PC-3 (cell line): ENCODE results near the gene DAPK1. TPM values are rescaled to one million over a fixed set of nuclear protein-coding genes. Genes with fewer than 3 reads are reported as not detected.
"Not testable (repeated sequence)": the region's sequence is repeated elsewhere in the genome, so short reads cannot be mapped to it uniquely, and the experiment has no call there.

Experiments used
- ATAC-seq: fragments of 200-7000 bp; cut with Tn5 transposase; 2 replicates; pipeline ENCODE4 v1.9.1; 2020; ENCODE audit warnings: mild to moderate bottlenecking, moderate library complexity
- BruUV-seq: library from RNA; stranded (reverse); fragments of 400-500 nt; replicated peaks from 2 replicates; lab custom pipeline; 2021; lab: Mats Ljungman, UMichigan
- CTCF ChIA-PET: fragments of 300-600 bp; sonication (Branson Sonifier 250); formaldehyde crosslinking; loops from one replicate; lab custom pipeline; 2022; ENCODE audit warnings: antibody characterized with exemption; lab: Charles Lee
- POLR2A ChIA-PET: fragments of 300-600 bp; sonication (Branson Sonifier 250); formaldehyde crosslinking; loops from one replicate; lab custom pipeline; 2022; ENCODE audit warnings: antibody characterized with exemption; ENCODE audit not compliant: unreplicated experiment; lab: Charles Lee
- DNase-seq: peaks from one replicate; pipeline ENCODE4 v3.0.0-alpha.2; 2015
- H2AFZ ChIP-seq: fragments of 300-600 bp; sonication (generic); 2 replicates; pipeline ENCODE4 v1.6.0; 2016; ENCODE audit warnings: antibody characterized with exemption, low read length
- H3F3A ChIP-seq: fragments of 300-600 bp; sonication (generic); one replicate; pipeline ENCODE4 v1.6.0; 2017; ENCODE audit warnings: antibody characterized with exemption, low read length, control low read depth, mild to moderate bottlenecking; ENCODE audit not compliant: unreplicated experiment
- H3K27ac ChIP-seq: fragments of 300-600 bp; sonication (generic); 2 replicates; pipeline ENCODE4 v1.5.1; 2016; ENCODE audit warnings: mild to moderate bottlenecking, low read length
- H3K27me3 ChIP-seq: fragments of 300-600 bp; sonication (generic); 2 replicates; pipeline ENCODE4 v1.6.1; 2016; ENCODE audit warnings: low read length, mixed read lengths
- H3K36me3 ChIP-seq: fragments of 300-600 bp; sonication (generic); 2 replicates; pipeline ENCODE4 v1.6.1; 2016; ENCODE audit warnings: low read depth, mixed run types, low read length, mixed read lengths
- H3K4me1 ChIP-seq: fragments of 300-600 bp; sonication (generic); 2 replicates; pipeline ENCODE4 v1.5.1; 2016; ENCODE audit warnings: low read length; ENCODE audit not compliant: insufficient read depth
- H3K4me2 ChIP-seq: fragments of 300-600 bp; sonication (generic); 2 replicates; pipeline ENCODE4 v1.6.0; 2016; ENCODE audit warnings: low read length
- H3K4me3 ChIP-seq: fragments of 300-600 bp; sonication (generic); 2 replicates; pipeline ENCODE4 v1.5.1; 2016; ENCODE audit warnings: mild to moderate bottlenecking, low read length, mixed read lengths
- H3K79me2 ChIP-seq: fragments of 300-600 bp; sonication (generic); 2 replicates; pipeline ENCODE4 v1.6.1; 2017; ENCODE audit warnings: low read length, mixed read lengths
- H3K9ac ChIP-seq: fragments of 300-600 bp; sonication (generic); 2 replicates; pipeline ENCODE4 v1.6.0; 2016; ENCODE audit warnings: mild to moderate bottlenecking, low read length
- H3K9me2 ChIP-seq: fragments of 300-600 bp; sonication (generic); replicated peaks from 2 replicates; pipeline ENCODE4 v1.6.1; 2016; ENCODE audit warnings: mixed run types, low read length, mixed read lengths
- H3K9me3 ChIP-seq: fragments of 300-600 bp; sonication (generic); 2 replicates; pipeline ENCODE4 v1.6.1; 2016; ENCODE audit warnings: low read length, mixed read lengths
- H4K20me1 ChIP-seq: fragments of 300-600 bp; sonication (generic); 2 replicates; pipeline ENCODE4 v1.6.1; 2016; ENCODE audit warnings: low read length, mixed read lengths
- EZH2 ChIP-seq: fragments of 300-600 bp; sonication (generic); IDR thresholded peaks from one replicate; pipeline ENCODE4 v1.6.1; 2017; ENCODE audit warnings: antibody characterized with exemption, mild to moderate bottlenecking, low read length; ENCODE audit not compliant: unreplicated experiment
- EZH2phosphoT487 ChIP-seq: fragments of 300-600 bp; sonication (generic); IDR thresholded peaks from 2 replicates; pipeline ENCODE4 v1.6.1; 2018; ENCODE audit warnings: mild to moderate bottlenecking, antibody characterized with exemption, low read length, borderline replicate concordance
- intact Hi-C: fragments of 100-400 bp; cut with micrococcal nuclease; formaldehyde crosslinking; loops from 2 replicates; pipeline ENCODE4 v1.9.0; 2023
- total RNA-seq: library from RNA; depleted of rRNA; stranded (reverse); fragments of >200 nt; gene quantifications from 2 replicates; pipeline ENCODE4 v1.2.3, GENCODE V29; 2014
- TF ChIP-seq, protein P1 (sequence below): fragments of 300-600 bp; sonication (generic); conservative IDR thresholded peaks from 2 replicates; pipeline ENCODE4 v1.5.1; 2017; ENCODE audit warnings: antibody characterized with exemption, low read depth, mild to moderate bottlenecking, low read length

The DAPK1 gene
- total RNA-seq, 1 experiment from 2014 or later: not detected

DNA sequence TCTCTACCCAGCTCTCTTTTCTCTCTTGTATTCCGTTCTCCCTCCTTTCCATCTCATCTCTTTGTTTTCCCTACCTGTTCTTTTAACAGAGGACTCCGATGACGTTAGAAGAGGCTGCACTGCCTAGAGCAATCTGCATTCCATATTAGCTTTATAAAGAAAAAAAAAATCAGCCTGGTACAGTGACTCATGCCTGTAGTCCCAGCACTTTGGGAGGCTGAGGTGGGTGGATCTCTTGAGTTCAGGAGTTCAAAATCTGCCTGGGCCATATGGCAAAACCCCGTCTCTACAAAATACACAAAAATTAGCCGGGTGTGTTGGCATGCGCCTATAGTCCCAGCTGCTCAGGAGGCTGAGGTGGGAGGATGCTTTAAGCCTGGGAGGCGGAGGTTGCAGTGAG is 49.0 kb downstream of the DAPK1 start:
- BruUV-seq: no TSS peak

DNA sequence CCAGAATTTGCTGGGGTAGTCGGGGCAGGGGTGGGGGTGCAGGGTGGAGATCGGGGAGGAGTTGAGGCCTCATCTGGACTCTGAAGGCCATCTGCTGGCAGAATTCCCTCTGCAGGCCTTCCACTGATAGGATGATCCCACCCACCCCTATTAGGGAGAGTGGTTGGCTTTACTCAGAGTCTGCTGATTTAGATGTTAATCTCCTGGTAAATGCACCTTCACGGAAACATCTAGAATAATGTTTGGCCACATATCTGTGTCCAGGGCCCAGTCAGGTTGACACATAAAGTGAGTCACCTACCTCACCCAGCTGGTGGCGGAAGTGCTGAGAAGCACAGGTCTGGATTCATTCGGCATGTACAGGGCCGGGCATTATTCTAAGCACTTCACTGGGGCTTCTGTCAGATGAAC is 50.0 kb downstream of the DAPK1 start:
- Histone ChIP-seq H3K9me3 (no peaks in the 10 kb centered on the region), H3K36me3 (no peaks in the 10 kb centered on the region), H4K20me1 (no peaks in the 10 kb centered on the region), H3K4me2 (no peak overlapping the region), H2AFZ (no peak overlapping the region), H3K27me3 (no peaks in the 10 kb centered on the region), H3K27ac (no peak overlapping the region), H3K4me1 (no peaks in the 10 kb centered on the region), H3K79me2 (no peaks in the 10 kb centered on the region), H3K9ac (no peak overlapping the region), H3K4me3 (no peak overlapping the region), H3K9me2 (no peaks in the 10 kb centered on the region), H3F3A (no peaks in the 10 kb centered on the region)
- POLR2A ChIA-PET: no interaction called here
- no peak for TF ChIP-seq EZH2
- DNase-seq: peak; percentile 30
- CTCF ChIA-PET: no interaction called here
- BruUV-seq: no TSS peak
- no peak for ATAC-seq
- intact Hi-C loops: no loop called here

More for the DNA sequence above, 49.0 kb downstream of the DAPK1 start:
- Histone ChIP-seq H3K27ac (no peak overlapping the region), H3K36me3 (no peaks in the 10 kb centered on the region), H3K9me3 (no peaks in the 10 kb centered on the region), H4K20me1 (no peaks in the 10 kb centered on the region), H3F3A (no peaks in the 10 kb centered on the region), H2AFZ (no peak overlapping the region), H3K79me2 (no peaks in the 10 kb centered on the region), H3K27me3 (no peaks in the 10 kb centered on the region), H3K4me2 (no peak overlapping the region), H3K9me2 (no peaks in the 10 kb centered on the region), H3K9ac (no peak overlapping the region), H3K4me3 (no peak overlapping the region), H3K4me1 (no peaks in the 10 kb centered on the region)
- intact Hi-C loops: no loop called here
- ATAC-seq (no peak), DNase-seq (no peak)
- ChIA-PET POLR2A (no interaction called here), CTCF (no interaction called here)
- TF ChIP-seq, protein P1, sequence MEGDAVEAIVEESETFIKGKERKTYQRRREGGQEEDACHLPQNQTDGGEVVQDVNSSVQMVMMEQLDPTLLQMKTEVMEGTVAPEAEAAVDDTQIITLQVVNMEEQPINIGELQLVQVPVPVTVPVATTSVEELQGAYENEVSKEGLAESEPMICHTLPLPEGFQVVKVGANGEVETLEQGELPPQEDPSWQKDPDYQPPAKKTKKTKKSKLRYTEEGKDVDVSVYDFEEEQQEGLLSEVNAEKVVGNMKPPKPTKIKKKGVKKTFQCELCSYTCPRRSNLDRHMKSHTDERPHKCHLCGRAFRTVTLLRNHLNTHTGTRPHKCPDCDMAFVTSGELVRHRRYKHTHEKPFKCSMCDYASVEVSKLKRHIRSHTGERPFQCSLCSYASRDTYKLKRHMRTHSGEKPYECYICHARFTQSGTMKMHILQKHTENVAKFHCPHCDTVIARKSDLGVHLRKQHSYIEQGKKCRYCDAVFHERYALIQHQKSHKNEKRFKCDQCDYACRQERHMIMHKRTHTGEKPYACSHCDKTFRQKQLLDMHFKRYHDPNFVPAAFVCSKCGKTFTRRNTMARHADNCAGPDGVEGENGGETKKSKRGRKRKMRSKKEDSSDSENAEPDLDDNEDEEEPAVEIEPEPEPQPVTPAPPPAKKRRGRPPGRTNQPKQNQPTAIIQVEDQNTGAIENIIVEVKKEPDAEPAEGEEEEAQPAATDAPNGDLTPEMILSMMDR: no peak
- TF ChIP-seq EZH2phosphoT487 (no peak), EZH2 (no peak)

DNA sequence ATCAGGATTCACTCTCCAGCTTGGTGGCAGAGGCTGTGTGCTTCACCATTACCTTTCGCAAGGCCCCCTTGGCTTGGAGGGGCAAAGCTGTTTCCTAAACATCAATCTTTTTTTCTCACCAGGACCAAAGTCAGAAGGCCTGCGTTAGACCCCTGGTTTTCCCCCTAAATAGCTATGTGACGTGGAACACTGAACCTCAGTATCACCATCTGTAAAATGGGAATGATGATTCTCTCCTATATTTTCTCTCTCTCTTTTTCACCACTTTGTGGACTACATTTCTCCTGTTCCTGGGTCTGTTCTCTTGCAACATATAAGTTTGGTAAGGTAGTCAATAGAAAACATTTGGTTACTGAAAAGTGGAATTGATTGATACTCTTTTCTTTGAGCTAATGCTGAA is 50.5 kb downstream of the DAPK1 start:
- no peaks in the 10 kb centered on the region for H3K36me3 ChIP-seq
- ChIA-PET CTCF (no interaction called here), POLR2A (no interaction called here)
- H2AFZ ChIP-seq: no peak overlapping the region
- DNase-seq: no peak
- no peak overlapping the region for H3K4me2 ChIP-seq
- no peaks in the 10 kb centered on the region for H3K27me3 ChIP-seq
- no peaks in the 10 kb centered on the region for H3K9me3 ChIP-seq
- no peaks in the 10 kb centered on the region for H3F3A ChIP-seq
- H3K79me2 ChIP-seq: no peaks in the 10 kb centered on the region
- H3K4me3 ChIP-seq: no peak overlapping the region
- BruUV-seq: no TSS peak
- H3K9ac ChIP-seq: no peak overlapping the region
- intact Hi-C loops: no loop called here
- no peaks in the 10 kb centered on the region for H4K20me1 ChIP-seq
- TF ChIP-seq EZH2 (no peak), EZH2phosphoT487 (no peak)
- TF ChIP-seq, protein P1: no peak
- no peak overlapping the region for H3K27ac ChIP-seq
- no peaks in the 10 kb centered on the region for H3K9me2 ChIP-seq
- no peaks in the 10 kb centered on the region for H3K4me1 ChIP-seq
- ATAC-seq: no peak

DNA sequence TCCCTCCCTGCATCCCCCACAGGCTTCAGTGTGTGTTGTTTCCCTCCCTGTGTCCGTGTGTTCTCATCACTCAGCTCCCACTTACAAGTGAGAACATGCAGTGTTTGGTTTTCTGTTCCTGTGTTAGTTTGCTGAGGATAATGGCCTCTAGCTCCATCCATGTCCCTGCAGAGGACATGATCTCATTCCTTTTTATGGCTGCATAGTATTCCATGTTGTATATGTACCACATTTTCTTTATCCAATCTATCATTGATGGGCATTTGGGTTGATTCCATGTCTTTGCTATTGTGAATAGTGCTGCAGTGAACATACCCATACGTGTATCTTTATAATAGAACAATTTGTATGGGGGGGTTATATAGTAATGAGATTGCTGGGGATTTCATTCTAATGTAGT is 51.4 kb downstream of the DAPK1 start:
- intact Hi-C loops, H3K4me1 ChIP-seq, H3F3A ChIP-seq, ATAC-seq, DNase-seq, H3K79me2 ChIP-seq, H3K27me3 ChIP-seq, H3K9me2 ChIP-seq, H3K9me3 ChIP-seq, H3K9ac ChIP-seq, BruUV-seq, POLR2A ChIA-PET, H2AFZ ChIP-seq, H4K20me1 ChIP-seq, CTCF ChIA-PET, H3K4me2 ChIP-seq, H3K4me3 ChIP-seq, H3K27ac ChIP-seq, H3K36me3 ChIP-seq: not testable (repeated sequence)
